GM21825 (cell line): ENCODE measurements around the gene TBCCD1.
"Not testable (repeated sequence)": the region's sequence is repeated elsewhere in the genome, so short reads cannot be mapped to it uniquely, and the experiment has no call there.

Experiments
- ATAC-seq: cut with Tn5 transposase; IDR thresholded peaks from one replicate; pipeline ENCODE4 v1.9.1; 2021; ENCODE audit warnings: mild to moderate bottlenecking, moderate library complexity; ENCODE audit not compliant: unreplicated experiment

Gene TBCCD1

DNA sequence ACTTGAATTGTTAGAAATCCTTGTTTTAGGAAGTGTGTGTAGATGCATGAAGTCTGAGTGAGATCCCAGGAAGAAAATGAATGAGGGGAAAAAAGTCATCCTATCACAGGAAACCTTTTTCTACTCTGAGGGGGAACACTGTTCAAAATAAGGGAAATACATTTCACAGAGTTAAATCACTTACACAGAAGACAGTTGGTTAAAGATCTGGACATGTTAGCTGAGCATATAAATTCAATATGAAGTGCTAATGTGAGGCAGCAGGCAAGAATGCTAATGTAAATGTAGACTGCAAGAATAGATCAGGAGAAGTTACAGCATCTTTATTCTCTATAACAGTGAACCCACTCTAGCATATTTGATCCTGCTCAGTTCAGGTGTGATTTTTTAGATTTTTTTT, 2.6 kb downstream of the TBCCD1 start:
- ATAC-seq = no peak

DNA sequence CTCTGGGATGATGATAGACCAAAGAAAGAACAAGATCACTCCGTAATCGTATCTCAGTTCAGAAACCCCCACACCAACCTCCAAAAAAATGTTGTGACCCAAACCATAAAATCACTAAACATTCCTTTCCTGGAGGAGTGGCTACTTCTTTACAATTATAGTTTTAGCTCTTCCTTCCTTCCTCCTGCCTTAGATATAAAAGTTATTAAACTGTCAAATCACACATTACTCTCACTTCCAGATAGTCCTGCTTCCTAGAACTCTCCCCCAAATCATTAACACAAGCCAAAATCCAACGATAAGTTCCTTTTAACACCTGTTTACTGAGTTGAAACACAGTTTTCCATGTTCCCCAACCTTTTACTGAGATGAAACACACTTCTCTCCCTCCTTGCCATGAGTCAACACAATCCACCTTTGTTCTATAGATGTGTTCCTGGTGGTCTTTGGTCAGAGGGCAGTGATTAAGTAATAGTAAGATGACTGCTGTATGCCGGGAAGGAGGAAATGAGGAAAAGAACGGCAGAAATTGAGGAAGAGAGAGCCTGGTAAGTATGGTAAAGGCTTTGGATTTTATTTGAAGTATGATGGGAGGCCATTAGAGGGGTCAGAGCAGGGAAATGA, 14.6 kb downstream of the TBCCD1 start:
- no peak for ATAC-seq

DNA sequence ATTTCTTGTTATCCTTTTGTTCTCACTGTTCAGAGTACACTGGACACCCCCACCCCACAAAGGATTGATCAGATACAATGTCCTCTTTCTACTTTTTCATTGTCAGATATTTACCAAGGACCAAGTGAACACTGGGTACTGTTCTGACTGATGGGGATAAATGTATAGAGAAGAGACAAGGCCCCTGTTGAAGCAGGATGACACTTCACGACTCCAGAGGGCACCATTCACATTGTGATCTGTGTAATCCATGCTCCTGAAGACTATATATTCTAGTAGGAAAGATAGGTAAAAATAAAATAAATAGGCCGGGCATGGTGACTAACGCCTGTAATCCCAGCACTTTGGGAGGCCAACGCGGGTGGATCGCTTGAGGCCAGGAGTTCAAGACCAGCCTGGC, 15.8 kb downstream of the TBCCD1 start:
- no peak for ATAC-seq

DNA sequence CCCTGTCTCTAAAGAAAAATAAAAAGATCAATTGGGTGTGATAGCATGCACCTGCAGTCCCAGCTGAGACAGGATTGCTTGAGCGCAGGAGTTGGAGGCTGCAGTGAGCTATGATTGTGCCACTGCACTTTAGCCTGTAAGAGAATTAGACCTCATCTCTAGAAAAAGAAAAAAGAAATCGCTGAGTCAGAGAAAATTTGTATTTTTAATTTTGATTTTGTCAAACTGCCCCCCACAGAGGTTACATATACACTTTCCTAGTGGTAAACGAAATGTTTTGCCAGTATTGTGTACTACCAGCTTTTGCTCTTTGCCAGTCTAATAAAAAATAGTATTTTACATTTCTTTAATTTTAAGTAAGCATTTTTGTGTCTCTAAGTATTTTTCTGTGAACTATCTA, 17.6 kb downstream of the TBCCD1 start:
- no peak for ATAC-seq

DNA sequence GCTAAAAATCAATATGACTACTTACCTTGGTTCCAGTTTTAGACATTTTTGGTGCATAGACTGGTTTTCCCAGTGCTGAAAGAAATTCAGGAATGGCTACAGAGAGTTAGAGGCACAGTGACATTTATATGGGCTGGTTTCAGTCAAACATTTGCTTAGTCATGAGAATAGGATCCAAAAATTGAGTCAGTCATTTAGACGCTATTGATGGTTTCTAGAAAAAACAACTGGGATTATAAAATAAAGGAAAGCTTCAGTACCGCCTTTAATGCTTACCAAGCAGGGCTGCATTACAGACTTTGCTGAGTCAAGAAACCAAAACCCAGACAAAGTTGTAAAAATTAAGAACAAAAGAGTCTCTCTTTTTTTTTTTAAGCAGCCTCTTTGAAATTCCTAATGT, 22.9 kb downstream of the TBCCD1 start, which contains the start of gene CRYGS:
Gene CRYGS, minus strand, starts transcription at position 100 of the 400 bp plus-strand sequence. Its CDS starts 54 bp downstream, at position 46.
- no peak for ATAC-seq

DNA sequence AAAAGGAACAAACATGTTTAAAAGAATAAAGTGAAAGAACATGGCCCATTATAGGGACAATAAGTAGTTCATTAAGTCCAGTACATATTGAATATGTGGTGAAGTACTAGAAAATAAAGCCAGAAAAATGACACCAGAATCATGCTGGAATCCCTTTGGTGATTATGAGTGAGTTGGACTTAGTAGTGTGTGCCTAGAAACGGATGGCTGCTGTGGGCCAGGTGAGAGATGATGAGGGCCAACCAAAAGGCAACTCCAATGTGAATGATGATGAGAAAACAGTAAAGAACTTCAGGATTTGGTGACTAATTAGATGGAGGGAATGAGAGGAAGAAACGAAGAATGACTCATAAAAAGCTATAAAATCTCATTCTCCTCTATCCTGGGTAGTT, 26.3 kb downstream of the TBCCD1 start:
- no peak for ATAC-seq

DNA sequence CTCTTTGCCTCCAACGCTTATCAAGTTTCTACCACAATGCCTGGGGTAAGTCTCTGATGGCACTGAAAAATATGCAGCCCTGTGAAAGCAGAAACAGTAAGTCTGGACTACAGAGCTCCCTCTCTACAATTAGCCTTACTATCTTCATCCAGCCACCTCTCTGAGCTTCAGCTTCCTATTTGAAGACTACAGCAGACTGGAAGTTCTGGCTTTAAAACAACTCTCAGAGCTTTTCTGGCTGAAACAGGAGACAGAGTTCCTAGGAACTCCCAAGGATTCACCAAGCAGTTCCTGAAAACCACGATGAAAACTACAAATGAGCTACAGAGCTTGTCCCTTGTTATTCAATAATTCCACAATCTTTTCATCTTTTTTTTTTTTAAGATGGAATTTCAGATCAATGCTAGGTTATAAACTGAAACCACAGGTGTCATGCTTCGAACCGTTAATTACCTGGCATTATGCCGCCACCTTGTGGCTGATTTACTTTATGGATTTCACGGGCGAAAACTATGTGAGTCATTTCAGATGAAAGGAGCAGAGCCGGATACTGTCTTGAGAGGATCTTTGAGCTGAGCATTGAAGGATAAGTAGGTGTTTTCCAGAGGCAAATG, 26.8 kb downstream of the TBCCD1 start:
- peak; percentile 55 for ATAC-seq

DNA sequence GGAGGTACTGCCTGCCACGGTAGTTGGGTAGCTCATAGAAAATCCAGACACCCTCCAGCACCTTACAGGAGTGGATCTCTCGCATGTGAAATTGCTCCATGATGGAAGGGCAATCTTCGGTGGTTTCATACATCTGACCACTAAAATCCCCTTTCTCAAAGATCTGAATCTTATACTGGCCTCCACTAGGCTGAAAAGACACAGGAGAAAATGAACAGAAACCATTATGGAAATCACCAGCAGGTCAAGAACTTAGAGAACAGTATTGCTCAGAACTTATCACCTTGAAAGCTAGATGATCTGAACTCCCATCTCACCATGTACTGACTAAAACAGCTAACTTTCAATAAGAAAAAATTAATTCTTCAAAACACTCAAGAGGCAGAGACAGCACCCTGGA, 28.4 kb downstream of the TBCCD1 start:
- no peak for ATAC-seq

DNA sequence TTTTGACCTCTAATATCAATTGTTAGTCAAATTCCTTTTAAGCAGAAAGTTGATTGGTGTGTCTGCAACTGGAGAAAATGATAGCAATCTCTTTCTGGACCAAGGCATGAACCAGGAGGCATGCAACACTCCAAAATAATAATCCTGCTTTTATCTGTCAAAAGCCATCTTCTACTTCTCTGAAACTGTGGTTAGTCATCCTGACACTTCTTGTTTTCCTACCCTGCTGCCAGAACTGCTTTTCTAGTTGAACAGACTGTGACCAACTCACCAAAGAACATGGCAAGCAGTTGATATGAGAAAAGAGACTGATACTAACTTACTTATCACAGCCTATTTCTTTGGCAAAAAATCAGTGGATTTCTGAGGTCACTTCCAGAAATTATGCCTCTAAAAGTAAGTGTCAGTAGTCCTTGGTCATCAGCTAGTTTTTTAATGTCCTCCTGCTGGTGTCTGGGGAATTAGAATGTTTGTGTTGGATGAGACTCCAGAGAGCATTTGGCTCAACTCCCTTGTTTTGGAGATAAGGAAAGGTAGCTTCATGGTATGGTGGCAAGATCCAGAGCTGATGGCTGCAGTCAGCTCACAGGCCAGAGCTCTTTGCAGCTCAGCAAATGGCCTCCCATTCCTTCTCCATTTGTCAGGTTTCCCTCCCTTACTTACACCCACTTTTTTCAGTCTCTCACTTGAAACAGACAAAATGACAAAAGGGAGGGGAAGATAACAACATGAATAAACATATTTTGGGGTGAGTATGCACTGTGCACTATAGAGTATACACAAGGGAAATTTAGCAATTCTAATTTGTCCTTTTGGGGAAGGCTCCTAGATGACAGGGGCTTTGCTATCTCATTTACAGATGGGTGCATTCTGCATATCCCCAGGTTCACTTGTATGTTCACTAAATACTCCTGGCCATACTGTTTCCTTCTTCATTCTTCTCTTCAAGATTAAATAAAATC, 30.0 kb downstream of the TBCCD1 start:
- ATAC-seq = no peak

DNA sequence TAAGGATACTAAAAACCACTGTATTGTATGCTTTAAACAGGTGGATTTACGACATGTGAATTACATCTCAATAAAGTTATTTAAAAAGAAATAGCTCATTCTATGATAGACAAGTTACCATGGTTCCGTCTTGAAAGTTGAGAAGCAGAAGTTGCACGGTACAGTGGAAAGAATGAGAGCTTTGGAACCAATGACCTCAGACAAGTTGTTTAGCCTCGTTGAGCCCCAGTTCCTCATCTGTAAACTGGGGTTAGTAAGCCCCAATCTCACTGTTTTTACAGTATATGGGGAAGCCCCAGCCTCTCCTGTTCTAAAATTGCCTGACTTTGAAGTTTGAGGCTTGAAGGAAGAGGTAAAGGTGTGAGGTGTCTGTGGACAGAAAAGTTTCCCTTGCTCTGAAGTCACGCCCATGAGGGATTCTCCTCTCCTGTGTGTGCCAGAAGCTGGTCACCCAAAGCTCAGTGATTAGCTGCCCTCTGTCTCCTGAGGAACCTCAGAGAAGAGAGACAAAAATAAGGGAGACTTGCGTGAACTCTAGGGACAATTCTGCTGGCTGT, 32.9 kb downstream of the TBCCD1 start:
- ATAC-seq = peak; percentile 69

DNA sequence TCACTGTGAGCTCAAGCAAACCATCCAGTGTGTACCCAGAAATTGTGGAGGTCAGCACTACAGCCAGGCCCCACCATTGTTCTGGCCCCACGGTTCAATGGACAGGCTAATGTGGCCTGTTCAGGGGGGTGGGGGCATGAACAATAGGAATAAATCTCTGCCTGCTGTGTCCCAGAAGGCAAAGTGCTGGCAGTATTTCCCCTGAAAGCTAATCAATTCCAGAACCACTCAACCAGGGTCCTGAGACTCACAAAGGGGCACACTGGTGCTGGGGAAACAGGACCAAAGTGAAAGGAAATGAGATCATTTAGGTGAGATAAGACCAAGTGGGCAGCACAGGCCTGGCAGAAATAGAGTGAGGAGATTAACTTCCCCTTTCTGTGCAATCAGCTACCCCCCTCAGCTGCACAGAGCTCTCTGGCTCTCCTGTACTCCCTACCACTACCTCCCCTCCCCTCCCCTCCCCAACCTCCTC, 34.5 kb downstream of the TBCCD1 start:
- ATAC-seq = peak; percentile 54

DNA sequence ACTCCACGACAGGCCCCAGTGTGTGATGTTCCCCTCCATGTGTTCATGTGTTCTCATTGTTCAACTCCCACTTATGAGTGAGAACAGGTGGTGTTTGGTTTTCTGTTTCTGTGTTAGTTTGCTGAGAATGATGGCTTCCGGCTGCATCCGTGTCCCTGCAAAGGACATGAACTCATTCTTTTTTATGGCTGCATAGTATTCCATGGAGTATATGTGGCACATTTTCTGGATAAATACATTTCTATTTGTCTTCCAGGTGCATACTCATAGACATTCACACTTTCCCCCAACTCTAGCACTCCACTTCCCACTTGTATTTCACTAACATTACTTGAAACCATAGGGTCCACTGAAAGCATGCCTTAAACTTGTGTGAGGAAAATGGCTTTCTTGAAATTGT, 35.4 kb downstream of the TBCCD1 start:
- ATAC-seq = not testable (repeated sequence)

DNA sequence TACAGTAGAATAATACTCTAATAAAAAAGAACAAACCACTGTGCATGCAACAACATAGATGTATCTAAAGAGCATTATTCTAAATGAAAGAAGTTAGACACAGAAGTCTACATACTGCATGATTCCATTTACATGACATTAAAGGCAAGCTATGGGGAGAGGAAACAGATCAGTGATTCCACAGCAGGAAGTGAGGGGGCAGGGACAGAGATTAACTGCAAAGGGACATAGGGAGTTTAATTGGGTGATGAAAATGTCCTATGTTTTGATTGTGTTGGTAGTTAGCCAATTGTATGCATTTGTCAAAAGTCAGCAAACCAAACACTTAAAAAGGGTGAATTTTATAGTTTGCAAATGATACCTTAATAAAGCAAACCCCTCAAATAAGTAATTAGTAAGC, 36.7 kb downstream of the TBCCD1 start:
- no peak for ATAC-seq

DNA sequence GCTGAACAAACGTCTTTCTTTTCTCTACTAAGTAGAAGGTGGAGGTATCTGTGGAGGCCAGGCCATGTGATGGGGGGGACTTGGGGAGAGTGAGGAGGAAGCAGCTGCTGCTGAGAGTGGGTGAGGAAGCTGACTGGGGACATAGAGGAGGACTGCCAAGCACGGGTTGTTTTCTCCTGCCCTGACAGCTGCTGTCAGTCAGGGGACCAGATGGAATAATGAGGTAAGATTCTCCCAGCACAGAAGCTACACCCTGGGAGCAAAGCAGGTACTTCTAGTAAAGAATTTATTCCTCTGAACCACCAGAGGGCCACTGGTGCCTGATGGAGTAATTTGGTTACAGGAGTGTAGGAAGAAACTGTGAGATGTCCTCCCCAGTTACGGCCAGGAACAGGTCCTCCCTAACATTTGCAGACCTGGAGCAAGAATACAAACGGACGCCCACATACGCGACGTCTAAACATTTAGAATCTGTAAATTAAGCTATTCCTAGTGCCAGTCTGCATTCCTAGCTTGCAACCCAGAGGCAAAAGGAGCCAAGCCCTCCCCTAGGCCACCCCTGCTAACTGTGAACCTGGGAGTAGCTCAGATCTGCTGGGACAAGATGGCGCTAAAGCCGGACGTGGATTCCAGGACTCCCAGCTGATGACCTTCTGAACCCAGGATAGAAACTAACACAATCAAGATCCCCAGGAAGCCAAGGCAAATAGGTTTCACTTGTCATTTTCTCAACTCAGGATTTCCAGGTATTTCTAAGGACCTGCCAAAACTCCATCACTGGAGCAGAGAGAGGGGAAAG, 37.7 kb downstream of the TBCCD1 start:
- ATAC-seq = no peak

DNA sequence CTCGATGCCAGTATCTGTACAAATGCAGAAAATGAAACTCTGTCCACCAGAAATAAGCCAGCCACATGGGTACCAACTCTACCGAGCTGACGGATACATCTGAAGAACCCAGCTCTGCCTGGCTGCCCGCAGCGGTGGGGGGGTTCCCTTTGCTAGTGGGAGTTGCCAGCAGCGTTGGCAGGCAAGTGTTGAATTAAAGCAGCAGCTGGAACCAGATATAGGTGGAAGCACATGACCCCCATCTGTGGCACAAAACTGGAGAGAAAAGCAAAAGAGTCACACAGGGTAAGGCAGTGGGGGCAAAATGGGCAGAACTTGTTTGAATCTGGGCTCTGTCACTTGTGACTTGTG, 40.9 kb downstream of the TBCCD1 start:
- no peak for ATAC-seq

DNA sequence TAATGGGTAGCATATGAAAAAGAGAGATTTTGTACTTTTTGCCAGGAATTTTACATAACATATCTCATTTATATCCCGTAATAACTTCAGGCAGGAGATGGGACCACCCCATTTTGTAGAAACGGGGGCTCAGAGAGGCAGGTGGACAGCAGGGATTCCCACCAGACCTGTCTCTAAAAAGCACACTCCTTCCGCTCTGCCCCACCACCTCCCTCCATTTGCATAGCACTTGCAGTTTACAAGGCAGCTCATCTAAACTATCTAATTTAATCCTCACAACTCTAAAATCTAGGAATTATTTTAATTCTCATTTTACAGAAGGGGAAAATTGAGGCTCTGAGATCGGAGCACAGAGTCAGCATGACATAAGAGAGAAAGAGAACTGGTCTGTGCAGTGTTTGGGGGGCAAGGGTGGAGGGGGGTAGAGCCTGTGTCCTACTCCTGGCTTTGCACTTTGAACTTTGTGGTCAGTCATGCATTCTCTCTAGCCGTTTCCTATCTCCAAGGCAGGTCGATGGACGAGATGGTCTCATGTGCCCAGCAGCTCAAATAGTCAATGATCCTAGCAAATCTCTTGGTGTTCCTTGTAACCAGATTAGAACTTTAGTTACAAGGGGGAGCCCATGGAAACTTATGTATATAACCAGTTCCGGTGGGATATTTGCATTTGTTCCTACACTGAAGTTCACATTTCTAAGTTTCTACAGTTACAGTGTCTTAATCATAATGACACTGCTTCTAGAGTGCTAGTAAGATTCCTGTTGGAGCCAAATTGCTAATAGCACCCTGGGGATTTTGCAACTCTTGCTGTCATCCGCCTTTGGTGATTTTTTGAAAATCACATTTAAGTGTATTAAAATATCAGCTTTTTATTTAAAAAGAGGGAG, 41.5 kb downstream of the TBCCD1 start:
- ATAC-seq = no peak

DNA sequence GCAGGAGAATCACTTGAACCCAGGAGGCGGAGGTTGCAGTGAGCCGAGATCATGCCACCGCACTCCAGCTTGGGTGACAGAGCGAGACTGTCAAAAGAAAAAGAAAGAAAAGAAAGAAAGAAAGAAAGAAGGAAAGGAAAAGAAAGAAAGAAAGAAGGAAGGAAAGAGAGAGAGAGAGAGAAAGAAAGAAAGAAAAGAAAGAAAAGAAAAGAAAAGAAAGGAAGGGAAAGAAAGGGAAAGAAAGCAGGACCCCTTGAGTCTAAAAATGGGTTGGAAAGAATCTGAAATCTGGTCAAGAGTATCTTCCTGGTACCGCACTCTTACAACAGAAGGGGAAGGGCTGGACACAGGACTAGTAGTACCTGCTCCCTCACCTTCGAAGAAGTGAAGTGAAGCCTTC, 42.5 kb downstream of the TBCCD1 start:
- ATAC-seq = no peak

DNA sequence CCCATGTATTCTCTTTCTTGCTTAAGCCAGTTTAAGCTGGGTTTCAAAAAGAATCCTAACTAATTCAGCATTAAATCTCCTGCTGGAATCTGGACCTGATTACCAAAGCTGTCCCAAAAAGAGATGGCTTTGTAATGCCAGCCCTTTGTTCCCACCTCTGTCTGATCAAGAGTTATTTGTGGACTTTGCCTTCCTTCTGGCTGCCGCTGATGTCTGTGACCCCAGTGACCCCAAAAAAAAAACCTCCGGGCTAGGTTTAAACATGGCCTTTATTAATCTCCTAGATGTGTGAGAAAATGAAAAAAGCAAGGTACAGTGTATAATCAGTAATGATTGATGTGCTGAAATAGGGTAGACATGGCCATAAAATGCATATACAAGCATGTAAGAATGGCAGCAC, 43.7 kb downstream of the TBCCD1 start:
- no peak for ATAC-seq

DNA sequence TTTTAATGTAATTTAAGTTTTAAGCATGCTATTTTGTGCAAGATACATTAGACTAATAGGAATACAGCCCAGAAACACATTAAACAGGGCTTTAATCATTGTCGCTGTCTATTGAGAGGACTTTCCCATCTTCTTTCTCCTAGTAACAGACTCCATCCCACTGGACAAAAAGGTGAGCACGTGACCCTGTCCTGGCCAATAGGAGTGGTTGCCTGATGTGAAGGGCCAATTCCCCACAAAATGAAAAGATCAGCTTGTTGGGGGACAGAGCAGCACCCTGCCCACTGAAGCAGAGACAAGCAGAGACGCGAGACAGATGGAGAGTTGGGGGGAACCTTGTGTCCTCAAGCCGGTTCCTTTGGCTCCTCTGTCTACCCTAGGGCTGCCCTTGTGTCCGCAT, 44.1 kb downstream of the TBCCD1 start:
- no peak for ATAC-seq
